ENCODE data around the gene HIVEP3.

- TF ChIP-seq POLR2AphosphoS5 (IDR thresholded peaks at IDR 0.05; ENCODE audit: low read depth, low read length) = no peak
- TF ChIP-seq CTCF (IDR thresholded peaks at IDR 0.05) = no peak
- TF ChIP-seq TCF7L2 (IDR thresholded peaks at IDR 0.05; ENCODE audit: low read depth, low read length) = no peak
Measured at GRCh38 chr1:41507836-41508235, 410.9 kb downstream of the HIVEP3 start.

All from Panc1 (cell line).